B cell (primary cell): ENCODE data around the gene SPTBN1. TPM values are rescaled to one million over a fixed set of nuclear protein-coding genes. Genes with fewer than 3 reads are reported as not detected.

Source experiments
- ATAC-seq: fragments of 200-7000 bp; cut with Tn5 transposase; one replicate; pipeline ENCODE4 v1.10.0; 2021; ENCODE audit warnings: low read depth, mild to moderate bottlenecking, moderate number of reproducible peaks, moderate library complexity
- CTCF ChIA-PET: fragments of 350-600 bp; sonication (Branson Sonifier 250); formaldehyde crosslinking; loops from one replicate; lab custom pipeline; 2021; ENCODE audit warnings: antibody characterized with exemption, inconsistent platforms; lab: Charles Lee
- POLR2A ChIA-PET: fragments of 350-600 bp; sonication (Branson Sonifier 250); formaldehyde crosslinking; loops from one replicate; lab custom pipeline; 2021; ENCODE audit warnings: antibody characterized with exemption; lab: Charles Lee
- DNase-seq: peaks from one replicate; pipeline ENCODE4 v3.0.0; 2013
- H2AFZ ChIP-seq: 2 replicates; pipeline ENCODE4 v1.6.1; 2012; ENCODE audit warnings: mild to moderate bottlenecking, low read depth, low read length; ENCODE audit not compliant: insufficient read depth, poor library complexity, severe bottlenecking
- H3K27ac ChIP-seq, 2 donors: 1 replicate in 1 of 2; 2 replicates in 1 of 2; pipeline ENCODE4 v1.5.1; 2012 to 2013; ENCODE audit warnings: low read length in 2 of 2, mild to moderate bottlenecking in 2 of 2, moderate library complexity in 1 of 2
- H3K27me3 ChIP-seq, 4 experiments: fragments of 200-600 bp in 1 of 4; sonication (generic) in 1 of 4; replicated peaks in 1 of 4; 1 replicate in 2 of 4; 2 replicates in 2 of 4; pipeline versions ENCODE4 v1.6.1 to v1.7.0; 2013 to 2016; ENCODE audit warnings: low read length in 3 of 4, mild to moderate bottlenecking in 2 of 4, mixed read lengths in 1 of 4, moderate library complexity in 1 of 4; ENCODE audit not compliant: insufficient read depth in 4 of 4, control insufficient read depth in 3 of 4; ENCODE audit errors: control extremely low read depth in 1 of 4
- H3K36me3 ChIP-seq, 2 experiments: replicated peaks in 1 of 2; 1 replicate in 1 of 2; 2 replicates in 1 of 2; pipeline versions ENCODE4 v1.6.1 to v1.7.1; 2013; ENCODE audit warnings: low read length in 1 of 2; ENCODE audit not compliant: insufficient read depth in 2 of 2, control insufficient read depth in 1 of 2; ENCODE audit errors: control extremely low read depth in 1 of 2, extremely low read depth in 1 of 2
- H3K4me1 ChIP-seq, 2 donors: fragments of 200-600 bp in 1 of 2; sonication (generic) in 1 of 2; 1 replicate in 1 of 2; 2 replicates in 1 of 2; pipeline versions ENCODE4 v1.5.1 to v1.6.1; 2013 to 2017; ENCODE audit warnings: low read length in 2 of 2; ENCODE audit not compliant: control insufficient read depth in 2 of 2, insufficient read depth in 2 of 2
- H3K4me2 ChIP-seq: replicated peaks from 2 replicates; pipeline ENCODE3; 2012; ENCODE audit warnings: mild to moderate bottlenecking, low read depth, low read length; ENCODE audit not compliant: poor library complexity, severe bottlenecking
- H3K4me3 ChIP-seq, 5 experiments: fragments of 200-600 bp in 1 of 5; sonication (generic) in 1 of 5; 1 replicate in 3 of 5; 2 replicates in 2 of 5; pipeline versions ENCODE4 v1.5.1 to v1.7.0; 2011 to 2016; ENCODE audit warnings: low read length in 4 of 5, mild to moderate bottlenecking in 4 of 5, low read depth in 2 of 5, control low read depth in 1 of 5, moderate library complexity in 1 of 5; ENCODE audit not compliant: insufficient read depth in 1 of 5; ENCODE audit errors: control extremely low read depth in 1 of 5, extremely low read depth in 1 of 5
- H3K79me2 ChIP-seq: fragments of 200-600 bp; sonication (generic); one replicate; pipeline ENCODE4 v1.6.0; 2016; ENCODE audit warnings: low read length; ENCODE audit not compliant: control insufficient read depth, insufficient read depth
- H3K9ac ChIP-seq: fragments of 200-600 bp; sonication (generic); 2 replicates; pipeline ENCODE4 v1.6.1; 2017; ENCODE audit warnings: mild to moderate bottlenecking, low read length, moderate library complexity
- H3K9me3 ChIP-seq, 3 donors: one replicate each; pipeline versions ENCODE4 v1.6.1 to v1.7.1; 2013; ENCODE audit warnings: low read length in 2 of 3; ENCODE audit not compliant: control insufficient read depth in 2 of 3, insufficient read depth in 1 of 3; ENCODE audit errors: control extremely low read depth in 1 of 3
- H4K20me1 ChIP-seq: 2 replicates; pipeline ENCODE4 v1.6.0; 2012; ENCODE audit warnings: mild to moderate bottlenecking, low read length; ENCODE audit not compliant: insufficient read depth, control insufficient read depth, poor library complexity, severe bottlenecking
- H3K27ac Mint-ChIP-seq: one replicate; pipeline ENCODE4 v1.8.0; 2021; ENCODE audit warnings: mixed read lengths
- H3K27me3 Mint-ChIP-seq: one replicate; pipeline ENCODE4 v1.8.0; 2021; ENCODE audit warnings: mixed read lengths
- H3K4me1 Mint-ChIP-seq: one replicate; pipeline ENCODE4 v1.8.0; 2021; ENCODE audit warnings: mixed read lengths
- H3K4me3 Mint-ChIP-seq: one replicate; pipeline ENCODE4 v1.8.0; 2021; ENCODE audit warnings: mixed read lengths
- H3K9me3 Mint-ChIP-seq: one replicate; pipeline ENCODE4 v1.8.0; 2022; ENCODE audit warnings: mixed read lengths; ENCODE audit not compliant: insufficient read depth
- CTCF ChIP-seq: fragments of 200-600 bp; IDR thresholded peaks from one replicate; pipeline ENCODE4 v1.8.0; 2022; ENCODE audit warnings: antibody characterized with exemption, mild to moderate bottlenecking
- EZH2 ChIP-seq: IDR thresholded peaks from 2 replicates; pipeline ENCODE4 v1.6.1; 2012; ENCODE audit warnings: borderline replicate concordance, low read depth, mild to moderate bottlenecking, moderate library complexity, low read length; ENCODE audit not compliant: insufficient read depth, poor library complexity, severe bottlenecking
- WGBS: methylation state at CpG from one replicate; pipeline ENCODE4 v1.1.5; 2013; ENCODE audit warnings: missing lambda C conversion rate; ENCODE audit not compliant: insufficient coverage; 5-methylcytosine and 5-hydroxymethylcytosine counted together
- intact Hi-C: fragments of 100-400 bp; cut with micrococcal nuclease; formaldehyde crosslinking; loops from one replicate; pipeline ENCODE4 v1.10.0; 2022
- polyA plus RNA-seq: library from polyadenylated mRNA; depleted of rRNA; stranded (reverse); fragments of >200 nt; gene quantifications from 2 replicates; pipeline ENCODE4 v1.2.3, GENCODE V29; 2012
- total RNA-seq, 2 donors: library from RNA; stranded (reverse); fragments of 120-200 nt in 1 of 2; gene quantifications; 1 replicate in 1 of 2; 2 replicates in 1 of 2; pipeline versions ENCODE4 v1.2.3 to v1.2.4, GENCODE V29; 2013 to 2022

SPTBN1 gene
- total and polyA plus RNA-seq, 2 donors (not counting 1 experiment from before 2014, with no cell fraction given) = 43.7 to 144 TPM

DNA sequence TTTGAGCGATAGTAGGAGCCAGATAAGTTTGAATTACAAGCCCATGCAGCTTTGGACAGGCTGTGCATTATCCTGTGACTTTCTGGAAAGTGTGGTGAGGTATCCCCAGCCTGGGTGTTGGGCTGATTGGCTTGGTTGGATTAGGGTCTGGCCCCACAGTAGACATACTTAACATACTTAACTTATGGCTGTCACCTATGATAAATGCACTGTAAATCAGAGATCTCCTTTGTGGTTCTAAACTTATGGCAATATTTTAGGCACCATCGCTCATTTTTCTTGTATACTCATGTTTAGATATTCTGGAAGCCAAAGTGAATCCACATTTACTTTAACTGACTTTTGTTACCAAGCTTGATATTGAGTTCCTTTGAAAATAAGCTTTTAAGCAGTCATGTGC, 54.8 kb downstream of the SPTBN1 start:
- H3K4me1 Mint-ChIP-seq = no peaks in the 10 kb centered on the region
- Histone ChIP-seq H3K9me3 (peaks cover 0 to 4% (median 0%) of the 10 kb centered on the region in 3 donors), H4K20me1 (no peaks in the 10 kb centered on the region), H3K27me3 (no peaks in the 10 kb centered on the region), H2AFZ (no peak overlapping the region), H3K4me3 (no peak overlapping the region), H3K9ac (no peak overlapping the region), H3K4me2 (no peak overlapping the region), H3K27ac (no peak overlapping the region), H3K79me2 (no peaks in the 10 kb centered on the region), H3K36me3 (no peaks in the 10 kb centered on the region), H3K4me1 (no peaks in the 10 kb centered on the region)
- CTCF ChIA-PET = interaction anchor here (1.1 to 1.9 kb wide), 3 partner anchors 154 to 328 kb away, joined by 3 to 5 read pairs (median 3); no protein-coding TSS in a partner anchor
- no peak for TF ChIP-seq EZH2
- no peak for TF ChIP-seq CTCF
- DNase-seq (no peak), ATAC-seq (no peak)
- no peaks in the 10 kb centered on the region for H3K9me3 Mint-ChIP-seq
- no CpG with 5 or more reads among the region's 2 CpGs for WGBS
- H3K27me3 Mint-ChIP-seq = no peaks in the 10 kb centered on the region
- intact Hi-C loops = no loop called here
- no peak overlapping the region for H3K4me3 Mint-ChIP-seq
- POLR2A ChIA-PET = no interaction called here
- no peak overlapping the region for H3K27ac Mint-ChIP-seq

- no CpG with 5 or more reads among the region's 3 CpGs for WGBS
- DNase-seq (no peak), ATAC-seq (no peak)
- Histone ChIP-seq H3K27ac (no peak overlapping the region), H3K9me3 (peaks cover 0 to 4% (median 0%) of the 10 kb centered on the region in 3 donors), H2AFZ (no peak overlapping the region), H3K4me2 (no peak overlapping the region), H3K36me3 (no peaks in the 10 kb centered on the region), H3K79me2 (no peaks in the 10 kb centered on the region), H3K4me1 (no peaks in the 10 kb centered on the region), H3K9ac (no peak overlapping the region), H4K20me1 (no peaks in the 10 kb centered on the region), H3K4me3 (no peak overlapping the region), H3K27me3 (no peaks in the 10 kb centered on the region)
- Mint-ChIP-seq H3K27me3 (no peaks in the 10 kb centered on the region), H3K4me1 (no peaks in the 10 kb centered on the region), H3K9me3 (no peaks in the 10 kb centered on the region), H3K4me3 (no peak overlapping the region), H3K27ac (no peak overlapping the region)
- intact Hi-C loops = no loop called here
- ChIA-PET POLR2A (no interaction called here), CTCF (interaction anchor here (1.8 to 1.9 kb wide), 2 partner anchors 153 to 192 kb away, joined by 3 to 5 read pairs; no protein-coding TSS in a partner anchor)
- TF ChIP-seq EZH2 = no peak
- no peak for TF ChIP-seq CTCF
Measured at GRCh38 chr2:54512183-54512582, 56.1 kb downstream of the SPTBN1 start.
